ENCODE results near the gene CFAP43.
"Not testable (repeated sequence)": the region's sequence is repeated elsewhere in the genome, so short reads cannot be mapped to it uniquely, and the experiment has no call there.

The CFAP43 gene

DNA sequence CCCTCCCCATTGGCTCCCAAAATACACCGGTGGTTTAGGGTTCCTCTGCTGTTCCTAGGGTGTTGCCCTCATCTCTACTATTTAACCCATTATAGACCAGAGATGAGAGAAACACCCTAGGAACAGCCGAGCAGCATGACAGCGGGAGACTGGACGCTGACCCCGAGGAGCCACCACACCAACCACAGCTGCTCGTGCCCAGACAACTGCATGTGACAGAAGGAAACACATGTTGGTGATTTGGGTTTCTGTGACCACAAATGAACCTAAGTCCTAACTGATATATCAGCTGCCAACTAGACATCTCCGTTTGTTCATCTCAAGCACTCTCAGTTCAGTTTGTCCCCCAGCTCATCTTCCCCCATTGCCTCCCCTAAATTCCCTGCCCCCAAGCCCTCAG lies 13.4 kb downstream of the CFAP43 start:
- DNase-seq = no peak

DNA sequence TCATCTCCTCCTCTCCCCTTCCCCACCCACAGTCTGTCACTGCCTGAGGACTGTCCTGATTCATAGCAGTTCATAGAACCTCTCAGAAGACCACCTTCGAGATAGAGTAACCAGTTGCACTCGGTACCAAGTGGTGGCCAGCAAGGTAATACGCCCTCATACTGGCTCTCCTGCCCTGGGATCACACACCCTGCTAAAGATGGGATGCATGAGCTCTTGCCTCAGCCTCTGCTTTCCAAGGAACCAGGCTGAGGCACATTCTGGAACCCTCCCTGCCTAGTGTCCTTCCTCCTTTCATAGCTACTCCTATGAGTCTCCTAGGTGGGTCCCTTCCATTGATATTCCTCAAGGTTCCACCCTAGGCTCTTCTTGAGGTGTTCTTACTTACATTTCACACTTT lies 15.5 kb downstream of the CFAP43 start:
- DNase-seq = no peak

DNA sequence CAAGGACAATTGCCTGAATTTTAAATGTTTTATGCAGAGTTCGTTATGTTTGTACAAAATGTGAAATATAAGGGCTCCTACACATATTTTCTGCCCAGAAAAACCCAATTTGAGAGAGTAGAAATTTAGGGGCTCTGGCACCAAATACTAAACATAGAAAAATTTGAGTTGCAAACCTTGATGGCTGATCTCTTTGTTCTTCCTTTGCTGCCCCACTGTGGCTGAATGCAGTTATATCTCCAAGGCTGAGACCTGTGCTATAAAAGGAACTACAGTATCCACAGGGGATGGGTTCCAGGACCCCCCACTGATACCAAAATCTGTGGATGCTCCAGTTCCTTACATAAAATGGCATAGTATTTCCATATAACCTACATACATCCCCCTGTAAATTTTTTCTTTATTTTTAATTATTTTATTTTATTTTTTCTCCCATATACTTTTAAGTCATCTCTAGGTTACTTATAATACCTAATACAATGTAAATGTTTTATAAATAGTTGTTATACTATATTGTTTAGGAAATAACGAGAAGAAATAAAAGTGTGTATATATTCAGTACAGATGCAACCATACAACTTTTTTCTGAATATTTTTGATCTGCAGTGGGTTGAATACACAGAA lies 22.5 kb downstream of the CFAP43 start:
- DNase-seq = peak in 5 of 6 experiments; percentile 8 to 47 (median 18)

DNA sequence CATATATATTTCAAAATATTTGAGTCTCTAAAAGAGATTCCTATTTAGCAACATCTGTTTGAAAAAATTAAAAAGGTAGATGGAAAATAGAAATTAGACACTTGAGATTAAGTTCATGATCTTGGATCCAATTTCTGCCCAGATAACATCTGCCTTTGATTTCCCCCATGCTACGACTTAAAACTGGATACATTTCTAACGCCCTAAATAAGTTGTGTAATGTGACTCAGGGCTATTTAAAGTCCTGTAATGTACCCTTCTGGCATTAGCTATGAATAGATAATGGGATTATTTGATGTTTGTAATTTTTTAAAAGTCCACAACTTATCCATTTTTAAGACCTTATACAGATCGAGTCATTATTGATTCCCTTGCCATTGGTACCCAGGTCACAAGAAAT lies 23.4 kb downstream of the CFAP43 start:
- DNase-seq = no peak

DNA sequence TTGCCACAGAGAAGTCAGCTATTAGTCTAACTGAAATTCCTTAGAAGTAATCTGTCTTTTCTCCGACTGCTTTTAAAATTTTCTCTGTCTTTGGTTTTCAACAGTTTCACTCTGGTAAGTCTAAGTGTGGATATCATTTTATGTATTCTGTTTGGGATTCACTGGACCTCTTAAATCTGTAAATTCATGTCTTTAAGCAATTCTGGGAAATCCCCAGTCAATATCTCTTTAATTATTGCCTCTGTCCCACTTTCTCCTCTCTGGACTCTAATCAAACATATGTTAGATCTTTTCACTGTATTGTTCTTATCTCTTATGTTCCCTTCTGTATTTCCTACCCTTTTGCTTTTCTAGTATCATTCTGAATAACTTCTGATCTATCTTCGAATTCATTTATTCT lies 29.9 kb downstream of the CFAP43 start:
- DNase-seq = no peak

DNA sequence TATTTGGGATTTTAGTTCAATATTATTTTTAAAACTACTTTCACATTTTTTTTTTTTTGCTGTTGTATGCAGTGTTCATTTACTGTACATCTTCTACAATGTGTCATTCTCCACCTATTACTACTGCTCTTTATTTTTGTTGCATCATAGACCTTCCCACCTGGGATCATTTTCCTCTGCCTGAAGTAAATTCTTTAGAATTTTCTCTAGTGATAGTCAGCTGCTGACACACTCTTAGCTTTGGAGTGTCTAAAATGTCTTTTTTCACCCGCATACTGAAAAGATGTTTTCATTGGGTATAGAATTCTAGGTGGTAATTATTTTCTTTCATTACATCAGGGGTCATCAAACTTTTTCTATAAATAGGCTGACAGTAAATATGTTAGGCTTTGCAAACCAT lies 30.5 kb downstream of the CFAP43 start:
- DNase-seq = no peak

DNA sequence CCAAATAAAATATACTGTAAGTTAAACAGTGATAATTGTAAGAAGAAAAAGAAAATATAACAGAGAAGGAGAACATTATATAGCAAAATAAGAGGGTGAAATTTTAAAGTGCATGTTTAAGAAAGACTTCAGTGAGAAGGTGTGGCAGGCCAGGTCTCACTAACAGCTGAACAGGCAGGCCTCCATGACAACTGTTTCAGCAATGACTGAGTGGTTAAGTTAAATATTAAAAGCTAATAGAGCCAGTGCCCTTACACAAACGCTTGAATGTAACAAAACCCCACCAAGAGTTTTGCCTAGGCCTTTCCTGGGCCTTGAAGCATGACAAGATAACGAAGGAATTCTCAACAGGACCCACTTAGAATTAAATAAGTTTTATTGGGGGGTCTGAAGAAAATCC lies 32.6 kb downstream of the CFAP43 start:
- DNase-seq = no peak

DNA sequence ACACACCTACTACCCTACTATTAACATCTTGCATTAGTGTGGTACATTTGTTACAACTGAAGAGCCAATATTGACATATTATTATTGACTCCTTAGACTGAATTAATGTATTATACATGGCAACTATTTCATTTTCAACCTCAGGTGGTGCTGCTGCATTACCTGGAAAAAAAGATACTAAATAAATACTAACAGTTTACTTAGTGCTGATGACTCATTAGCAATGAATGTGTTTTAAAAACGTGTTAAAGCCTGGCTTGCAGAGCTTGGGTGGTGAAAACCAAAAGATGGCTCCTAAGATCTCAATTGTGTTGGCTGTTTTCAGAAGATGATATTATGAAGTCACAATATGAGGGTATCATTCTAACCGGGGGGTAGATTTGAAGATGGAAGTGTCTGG lies 34.8 kb downstream of the CFAP43 start:
- DNase-seq = no peak

DNA sequence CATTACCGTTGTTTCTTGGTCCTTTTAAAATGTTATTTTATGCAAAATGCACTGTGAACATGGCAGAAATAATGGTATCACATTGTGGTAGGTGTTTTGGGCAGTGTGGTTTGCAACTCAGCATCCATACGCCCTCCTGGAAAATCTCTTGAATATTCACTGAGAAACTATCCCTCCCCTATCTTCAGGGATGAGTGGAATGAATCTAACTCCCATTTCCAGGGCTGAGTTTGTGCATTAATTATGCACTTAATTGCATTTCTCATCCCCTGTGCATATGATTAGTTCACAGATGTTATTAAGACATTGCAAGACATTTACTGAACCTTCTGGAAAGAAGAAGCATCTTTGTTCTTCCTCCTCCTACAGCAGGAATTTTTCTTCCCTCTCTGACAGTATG lies 36.5 kb downstream of the CFAP43 start:
- DNase-seq = no peak

DNA sequence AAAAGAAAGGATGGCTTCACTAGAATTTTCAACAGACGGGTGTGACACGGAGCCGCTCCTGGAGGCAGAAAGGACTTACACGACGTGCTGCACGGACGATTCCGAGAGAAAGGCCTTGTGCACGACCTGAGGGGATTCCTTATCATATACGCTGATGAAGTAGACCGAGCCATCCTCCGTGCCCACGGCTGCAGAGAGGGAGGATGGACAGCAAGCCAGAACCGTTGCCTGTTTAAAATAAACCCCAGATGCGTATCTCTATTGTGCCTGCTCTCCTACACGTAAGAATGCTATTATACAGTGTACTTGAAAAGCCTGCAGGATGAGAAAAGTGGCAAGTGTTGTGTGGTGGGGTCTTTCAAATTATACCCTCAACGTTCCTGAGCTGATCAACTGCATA lies 38.4 kb downstream of the CFAP43 start:
- DNase-seq = no peak

DNA sequence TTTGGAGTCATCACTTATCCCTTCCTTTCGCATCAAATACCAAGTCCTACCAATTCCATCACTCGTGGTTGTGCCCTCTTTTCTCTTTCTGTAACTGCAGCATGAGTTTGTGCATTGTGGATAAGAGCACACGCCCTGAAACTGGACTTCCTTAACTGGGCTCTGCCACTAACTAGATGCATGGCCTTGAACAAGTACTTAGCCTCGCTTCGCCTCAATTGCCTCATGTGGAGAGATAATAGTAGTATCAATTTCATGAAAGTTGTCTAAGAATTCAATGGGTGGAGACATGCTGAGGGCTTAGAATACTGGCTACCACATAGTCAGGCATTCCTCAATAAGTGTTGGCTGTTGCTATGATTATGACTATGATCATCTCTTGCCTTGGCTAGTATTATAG lies 41.5 kb downstream of the CFAP43 start:
- no peak for DNase-seq

DNA sequence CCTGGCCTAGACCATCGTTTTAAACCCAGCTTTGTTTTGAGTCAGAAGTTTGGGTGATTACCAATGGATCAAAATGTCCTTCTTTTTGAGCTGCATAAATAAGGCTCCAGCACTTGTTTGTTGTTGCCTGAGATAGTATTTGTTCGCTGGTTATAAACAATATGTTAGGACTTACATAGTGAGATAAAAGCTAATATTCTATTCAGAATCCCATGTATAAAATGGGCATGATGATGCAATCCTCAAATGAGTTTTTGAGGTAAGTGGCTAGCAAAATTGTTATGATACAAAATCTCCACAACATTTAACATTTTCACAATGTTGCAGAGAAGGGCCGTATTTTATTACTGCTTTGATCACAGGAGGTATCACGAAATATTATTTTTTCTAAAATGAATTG lies 48.5 kb downstream of the CFAP43 start:
- no peak for DNase-seq

DNA sequence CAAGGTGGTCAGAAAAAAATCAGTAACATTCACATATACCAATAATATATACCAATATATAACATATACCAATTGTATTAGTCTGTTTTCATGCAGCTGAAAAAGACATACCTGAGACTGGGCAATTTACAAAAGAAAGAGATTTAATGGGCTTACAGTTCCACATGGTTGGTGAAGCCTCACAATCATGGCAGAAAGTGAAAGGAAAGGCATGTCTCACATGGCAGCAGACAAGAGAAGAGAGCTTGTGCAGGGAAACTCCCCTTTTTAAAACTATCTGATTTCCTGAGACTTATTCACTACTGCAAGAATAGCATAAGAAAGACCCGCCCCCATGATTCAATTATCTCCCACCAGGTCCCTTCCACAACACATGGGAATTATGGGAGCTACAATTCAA lies 58.0 kb downstream of the CFAP43 start:
- DNase-seq = not testable (repeated sequence)

DNA sequence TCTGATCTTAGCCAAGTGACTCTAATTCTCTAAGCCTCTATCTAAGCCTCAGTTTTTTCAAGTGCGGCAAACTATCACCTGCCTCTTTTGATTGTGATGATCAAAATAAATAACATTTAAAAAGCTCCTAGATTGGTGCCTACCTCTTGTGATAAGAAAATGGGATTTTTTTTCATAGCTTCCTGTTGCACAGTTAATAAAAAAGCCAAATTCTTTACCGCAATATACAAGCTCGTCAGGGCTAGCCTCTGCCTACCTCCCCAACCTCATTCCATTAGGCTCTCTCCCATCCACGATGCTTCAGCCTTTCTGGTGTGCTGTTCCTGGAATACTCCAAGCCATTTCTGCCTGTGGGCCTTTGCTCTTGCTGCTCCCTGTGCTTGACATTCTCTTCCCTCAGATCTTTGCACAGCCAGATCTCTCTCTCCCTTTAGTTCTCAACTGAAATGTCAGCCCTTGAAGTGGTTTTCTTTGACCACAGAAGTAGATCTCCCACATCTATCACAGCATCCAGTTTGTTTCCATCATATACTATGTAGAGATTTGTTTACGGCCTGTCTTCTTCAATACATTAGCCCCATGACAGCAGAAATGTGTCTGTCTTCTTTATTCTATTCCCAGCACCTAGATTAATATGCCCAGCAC lies 61.4 kb downstream of the CFAP43 start:
- peak in 3 of 6 experiments; percentile 70 to 74 (median 71) for DNase-seq

DNA sequence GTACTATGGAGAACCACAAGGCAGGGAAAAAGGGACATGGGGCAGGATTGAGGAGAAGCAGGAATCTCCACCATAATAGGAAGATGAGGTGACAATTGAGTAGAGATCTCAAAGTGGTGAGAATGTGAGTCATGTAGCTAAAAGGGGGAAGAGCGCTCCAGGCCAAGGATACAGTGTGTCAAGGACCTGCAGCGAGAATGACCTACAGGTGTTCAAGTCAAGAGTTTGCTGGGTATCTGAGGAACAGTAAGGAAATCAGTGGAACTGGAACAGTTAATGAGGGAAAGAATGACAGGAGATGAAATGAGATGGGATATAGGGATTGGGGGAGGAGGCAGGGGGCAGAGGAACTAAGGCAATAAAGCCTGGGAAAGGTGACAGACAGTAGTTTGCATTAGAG lies 76.6 kb downstream of the CFAP43 start:
- DNase-seq = no peak

DNA sequence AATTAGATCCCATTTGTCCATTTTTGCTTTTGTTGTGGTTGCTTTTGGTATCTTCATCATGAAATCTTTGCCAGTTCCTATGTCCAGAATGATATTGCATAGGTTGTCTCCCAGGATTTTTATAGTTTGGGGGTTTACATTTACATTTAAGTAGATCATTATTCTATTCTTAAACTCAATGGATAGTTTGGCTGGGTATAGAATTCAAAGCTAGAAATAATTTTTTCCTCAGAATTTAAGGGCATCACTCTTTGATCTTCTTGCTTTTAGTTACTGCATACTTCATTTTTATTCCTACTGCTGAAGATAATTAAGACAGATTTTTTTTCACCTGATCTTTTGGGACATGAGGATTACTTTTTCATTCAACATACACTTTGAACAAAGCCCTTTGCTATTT lies 80.4 kb downstream of the CFAP43 start:
- no peak for DNase-seq

DNA sequence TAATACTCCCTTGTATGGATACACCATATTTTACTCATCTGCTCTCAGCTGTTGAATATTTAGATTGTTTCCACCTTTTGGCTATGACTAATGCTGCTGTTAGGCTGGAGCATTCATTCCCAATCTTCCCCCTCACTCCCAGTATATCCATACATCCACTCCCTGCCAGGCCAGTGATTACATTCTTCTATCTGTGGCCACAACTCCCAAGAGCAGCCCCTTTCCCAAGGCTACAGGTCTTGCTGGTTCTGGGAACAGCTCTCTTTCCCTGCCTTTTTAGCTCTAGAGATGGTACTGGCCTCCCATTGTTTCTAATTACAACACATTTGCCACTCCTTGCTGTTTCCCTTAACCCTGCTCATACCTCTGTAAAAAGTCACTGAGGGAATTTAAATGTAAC lies 82.0 kb downstream of the CFAP43 start:
- no peak for DNase-seq

DNA sequence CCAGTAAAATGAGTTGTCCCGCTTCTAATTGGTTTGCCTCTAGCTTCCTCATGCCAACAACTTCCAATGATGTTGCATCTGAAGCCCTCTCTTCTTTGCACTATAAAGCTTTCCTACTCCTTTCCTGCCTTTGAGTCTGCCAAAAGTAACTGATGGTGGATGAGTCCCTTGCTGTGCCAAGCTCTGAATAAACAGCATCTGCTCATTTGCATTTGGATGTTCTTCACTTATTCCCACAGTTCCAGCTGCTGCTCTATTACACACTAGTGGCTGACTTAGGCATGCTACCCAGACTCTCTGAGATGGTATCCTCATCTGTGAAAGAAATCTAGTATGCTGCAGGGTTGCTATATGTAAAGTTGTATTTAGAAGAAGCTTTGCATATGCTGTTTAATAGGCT lies 85.3 kb downstream of the CFAP43 start:
- no peak for DNase-seq

DNA sequence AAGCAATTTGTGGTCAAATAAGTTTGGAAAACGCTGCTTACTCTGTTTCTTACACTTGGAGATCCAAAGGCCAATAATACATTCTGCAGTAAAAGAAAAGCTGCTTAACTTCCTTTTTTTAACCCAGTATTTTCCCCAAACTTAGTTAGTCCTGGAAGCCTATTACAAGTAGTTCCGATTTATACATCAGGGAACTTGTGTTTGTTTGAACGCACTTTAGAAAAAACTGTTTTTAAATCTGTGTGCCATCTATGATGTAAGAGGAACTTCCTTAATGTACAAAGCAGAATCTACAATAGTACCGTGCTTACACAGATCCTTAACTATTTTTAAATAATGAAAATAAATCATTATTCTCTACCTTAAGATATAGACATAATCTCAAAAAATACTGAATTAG lies 87.2 kb downstream of the CFAP43 start:
- DNase-seq = no peak

DNA sequence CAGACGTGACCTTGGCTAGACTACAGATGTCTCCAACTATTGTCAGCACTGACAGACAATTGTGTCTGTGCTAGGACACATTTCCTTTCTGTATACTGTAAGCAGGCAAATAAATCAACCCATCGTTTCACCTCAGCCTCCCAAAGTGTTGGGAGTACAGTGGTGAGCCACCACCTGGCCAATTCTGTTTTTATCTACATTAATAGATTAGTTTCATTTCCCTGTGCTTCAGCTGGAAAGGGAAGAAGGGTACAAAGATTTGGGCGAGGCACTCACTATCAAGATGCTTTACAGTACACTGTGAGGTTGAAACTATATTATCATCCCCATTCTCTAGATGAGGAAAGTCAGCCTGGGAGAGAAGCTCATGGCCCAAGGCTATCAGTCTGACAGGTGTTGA lies 88.3 kb downstream of the CFAP43 start:
- no peak for DNase-seq

DNA sequence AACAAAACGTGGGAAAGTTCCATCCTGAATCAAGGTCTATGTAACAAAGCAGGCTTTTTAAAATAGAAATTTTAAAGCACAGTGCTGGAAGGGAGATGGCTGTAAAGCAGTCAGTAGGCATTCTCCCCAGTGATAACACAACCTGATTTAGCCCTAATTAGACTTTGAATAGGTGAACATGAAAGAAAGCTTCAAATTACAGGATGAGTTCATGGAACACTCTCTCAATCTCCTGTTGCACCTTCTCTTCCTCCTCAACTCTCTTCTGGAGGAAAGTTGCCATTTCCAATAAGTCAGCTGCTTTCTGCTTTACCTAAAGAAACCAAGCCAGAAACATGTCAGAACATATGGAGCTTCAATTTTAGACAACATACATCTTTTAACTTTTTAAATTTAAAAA lies 90.1 kb downstream of the CFAP43 start:
- DNase-seq = no peak

DNA sequence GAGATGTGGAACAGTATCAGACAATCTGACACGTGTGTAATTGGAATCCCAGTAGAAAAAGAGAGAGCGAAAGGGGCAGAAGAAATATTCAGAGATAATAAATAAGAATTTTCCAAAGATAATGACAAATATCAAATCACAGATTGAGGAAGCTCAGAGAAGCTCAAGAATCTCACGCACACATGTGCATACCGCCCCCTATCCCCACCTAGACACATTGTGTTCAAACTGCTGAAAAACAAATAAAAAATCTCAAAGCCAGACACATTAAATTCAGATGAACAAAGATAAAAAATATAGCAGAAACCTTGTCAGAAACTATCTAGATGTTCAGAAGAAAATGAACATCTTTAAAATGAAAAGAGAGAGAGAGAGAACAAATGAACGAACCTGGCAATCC lies 92.9 kb downstream of the CFAP43 start:
- DNase-seq = no peak

DNA sequence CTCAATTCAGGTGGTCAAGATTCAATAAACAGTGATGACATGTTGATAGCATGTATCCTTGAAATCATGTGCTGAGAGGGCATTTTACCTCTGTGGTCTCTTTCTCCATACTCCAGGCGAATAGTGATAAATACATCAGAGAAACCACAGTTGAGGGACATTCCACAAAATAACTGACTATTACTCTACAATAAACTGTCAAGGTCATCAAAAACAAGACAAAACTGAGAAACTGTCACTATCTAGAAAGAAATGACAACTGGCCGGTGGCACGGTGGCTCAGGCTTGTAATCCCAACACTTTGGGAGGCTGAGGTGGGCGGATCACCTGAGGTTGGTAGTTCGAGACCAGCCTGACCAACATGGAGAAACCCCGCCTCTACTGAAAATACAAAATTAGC lies 94.0 kb downstream of the CFAP43 start:
- no peak for DNase-seq

DNA sequence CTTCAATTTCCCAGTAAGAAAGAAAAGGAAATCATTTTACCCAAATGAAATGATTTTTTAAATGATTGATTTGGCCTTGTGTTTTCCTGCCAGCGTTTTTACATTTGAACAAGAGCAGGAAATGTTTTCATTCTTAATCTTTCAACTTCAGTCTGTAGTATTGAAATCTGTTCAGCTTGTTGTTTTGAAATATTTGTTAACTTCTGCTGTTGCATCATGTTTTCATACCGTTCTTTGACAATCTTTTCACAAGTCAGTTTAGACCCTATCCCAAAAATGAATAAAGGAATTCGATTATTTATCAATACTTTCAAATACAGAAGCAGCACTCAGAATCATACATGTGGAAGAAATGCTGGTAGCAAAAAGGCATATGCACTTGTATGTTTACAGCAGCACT lies 102.1 kb downstream of the CFAP43 start:
- no peak for DNase-seq

DNA sequence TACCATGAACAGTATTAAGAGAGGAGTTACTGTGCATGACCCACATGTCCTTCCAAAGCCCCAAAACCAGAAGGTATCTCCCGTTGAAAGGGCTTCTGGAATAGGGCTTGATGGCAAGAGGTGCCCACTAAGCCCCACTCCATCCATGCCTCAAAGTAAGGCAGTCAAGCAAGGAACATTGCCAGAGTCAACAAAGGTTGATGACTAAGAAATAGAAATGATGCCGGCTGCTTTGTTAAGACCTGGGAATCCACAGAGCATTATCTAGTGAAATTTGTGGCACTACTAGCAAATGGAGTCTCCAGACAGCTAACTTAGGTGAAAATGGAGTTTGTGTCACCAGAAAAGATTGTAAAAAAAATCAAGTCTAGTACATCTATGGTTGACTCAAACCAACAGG lies 104.0 kb downstream of the CFAP43 start:
- DNase-seq = no peak

All from stimulated activated naive CD4-positive, alpha-beta T cell (primary cell).